GM18502 (cell line): ENCODE results near the gene PTPN3.
"Not testable (repeated sequence)": the region's sequence is repeated elsewhere in the genome, so short reads cannot be mapped to it uniquely, and the experiment has no call there.

Experiments
- ATAC-seq: cut with Tn5 transposase; IDR thresholded peaks from one replicate; pipeline ENCODE4 v1.9.1; 2021; ENCODE audit warnings: mild to moderate bottlenecking; ENCODE audit not compliant: unreplicated experiment, poor library complexity

The PTPN3 gene

GRCh38 chr9:109355564-109356297 is 142.4 kb downstream of the PTPN3 start:
- ATAC-seq: no peak

GRCh38 chr9:109354190-109354589 is 143.9 kb downstream of the PTPN3 start:
- ATAC-seq: no peak

- no peak for ATAC-seq
Observed at GRCh38 chr9:109351032-109351431, 147.1 kb downstream of the PTPN3 start.

- no peak for ATAC-seq
Observed at GRCh38 chr9:109349421-109349846, 148.7 kb downstream of the PTPN3 start.

GRCh38 chr9:109346904-109347303 is 151.2 kb downstream of the PTPN3 start:
- no peak for ATAC-seq

GRCh38 chr9:109344866-109345265 is 153.2 kb downstream of the PTPN3 start:
- no peak for ATAC-seq

- no peak for ATAC-seq
Observed at GRCh38 chr9:109342878-109343277, 155.2 kb downstream of the PTPN3 start.

GRCh38 chr9:109341561-109341960 is 156.5 kb downstream of the PTPN3 start:
- ATAC-seq: no peak

GRCh38 chr9:109340979-109341378 is 157.1 kb downstream of the PTPN3 start:
- not testable (repeated sequence) for ATAC-seq

- ATAC-seq: no peak
Observed at GRCh38 chr9:109336409-109336808, 161.7 kb downstream of the PTPN3 start.

GRCh38 chr9:109335929-109336328 is 162.2 kb downstream of the PTPN3 start:
- no peak for ATAC-seq

GRCh38 chr9:109335121-109335520 is 163.0 kb downstream of the PTPN3 start:
- ATAC-seq: no peak

GRCh38 chr9:109331353-109331752 is 166.8 kb downstream of the PTPN3 start:
- ATAC-seq: no peak

GRCh38 chr9:109329638-109330258 is 168.4 kb downstream of the PTPN3 start:
- ATAC-seq: no peak

GRCh38 chr9:109328978-109329637 is 169.0 kb downstream of the PTPN3 start:
- ATAC-seq: no peak
